Esophagus squamous epithelium (tissue), 4 donors: ENCODE data around the gene SGIP1.

Source experiments
- POLR2A ChIP-seq, 4 donors: fragments of 450-650 bp; IDR thresholded peaks; one replicate each; pipeline ENCODE4 v1.6.1; 2017; ENCODE audit warnings: antibody characterized with exemption in 4 of 4, mild to moderate bottlenecking in 4 of 4, moderate library complexity in 3 of 4
- TF ChIP-seq, protein P1 (sequence below), 6 experiments: fragments of 450-650 bp in 4 of 6; fragments of 200-600 bp in 2 of 6; sonication (generic) in 2 of 6; IDR thresholded peaks; one replicate each; pipeline ENCODE4 v1.5.1; 2016 to 2019; ENCODE audit warnings: antibody characterized with exemption in 6 of 6, mild to moderate bottlenecking in 4 of 6, moderate library complexity in 4 of 6

DNA sequence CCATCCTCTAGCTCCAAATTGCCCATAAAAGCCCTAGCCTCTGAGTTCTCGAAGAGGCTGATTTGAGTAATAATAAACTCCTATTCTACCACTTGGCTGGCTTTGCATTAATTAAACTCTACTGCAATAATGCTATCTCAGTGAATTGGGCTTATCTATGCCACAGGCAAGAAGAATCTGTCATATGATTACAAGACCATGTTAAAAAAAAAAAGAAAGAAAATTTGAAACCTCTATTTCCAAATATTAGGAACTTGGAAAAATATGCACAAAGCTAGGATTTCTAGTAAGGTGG, 27.6 kb upstream of the SGIP1 start:
- TF ChIP-seq, protein P1, sequence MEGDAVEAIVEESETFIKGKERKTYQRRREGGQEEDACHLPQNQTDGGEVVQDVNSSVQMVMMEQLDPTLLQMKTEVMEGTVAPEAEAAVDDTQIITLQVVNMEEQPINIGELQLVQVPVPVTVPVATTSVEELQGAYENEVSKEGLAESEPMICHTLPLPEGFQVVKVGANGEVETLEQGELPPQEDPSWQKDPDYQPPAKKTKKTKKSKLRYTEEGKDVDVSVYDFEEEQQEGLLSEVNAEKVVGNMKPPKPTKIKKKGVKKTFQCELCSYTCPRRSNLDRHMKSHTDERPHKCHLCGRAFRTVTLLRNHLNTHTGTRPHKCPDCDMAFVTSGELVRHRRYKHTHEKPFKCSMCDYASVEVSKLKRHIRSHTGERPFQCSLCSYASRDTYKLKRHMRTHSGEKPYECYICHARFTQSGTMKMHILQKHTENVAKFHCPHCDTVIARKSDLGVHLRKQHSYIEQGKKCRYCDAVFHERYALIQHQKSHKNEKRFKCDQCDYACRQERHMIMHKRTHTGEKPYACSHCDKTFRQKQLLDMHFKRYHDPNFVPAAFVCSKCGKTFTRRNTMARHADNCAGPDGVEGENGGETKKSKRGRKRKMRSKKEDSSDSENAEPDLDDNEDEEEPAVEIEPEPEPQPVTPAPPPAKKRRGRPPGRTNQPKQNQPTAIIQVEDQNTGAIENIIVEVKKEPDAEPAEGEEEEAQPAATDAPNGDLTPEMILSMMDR (IDR thresholded peaks at IDR 0.05): no peak
- TF ChIP-seq POLR2A (IDR thresholded peaks at IDR 0.05): no peak
